Measurements from ENCODE around the gene EYA2.

Gene EYA2

DNA sequence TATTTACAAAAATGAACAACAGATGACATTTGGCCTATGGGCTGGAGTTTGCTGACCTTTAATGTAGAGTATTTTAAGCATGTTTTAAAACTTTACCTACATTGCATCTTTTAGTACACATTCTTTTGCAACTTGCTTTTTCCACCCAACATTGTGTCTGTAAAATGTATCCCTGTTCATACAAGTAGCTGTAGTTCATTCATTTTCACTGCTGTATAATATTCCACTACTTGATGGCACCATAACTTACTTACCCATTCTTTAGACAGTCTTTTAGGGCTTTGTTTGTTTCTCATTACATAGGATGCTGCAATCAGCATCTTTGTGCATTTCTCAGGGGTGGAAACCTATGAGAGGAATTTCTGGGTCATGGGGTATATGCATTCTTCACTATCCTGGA lies 115.1 kb downstream of the EYA2 start:
- TF ChIP-seq ZNF274 (IDR thresholded peaks at IDR 0.05; ENCODE audit: low read depth, low read length): no peak
- no peak for TF ChIP-seq YY1 (IDR thresholded peaks at IDR 0.05; ENCODE audit: insufficient read depth, insufficient read length)
- TF ChIP-seq SUZ12 (IDR thresholded peaks at IDR 0.05; ENCODE audit: extremely low read depth, insufficient read depth, insufficient read length): no peak
- no peaks in the 10 kb centered on the region for H3K27me3 ChIP-seq (ENCODE audit: insufficient read depth, insufficient read length)
- H3K36me3 ChIP-seq (ENCODE audit: insufficient read depth, insufficient read length, low read length): no peaks in the 10 kb centered on the region
- no peak overlapping the region for H3K9ac ChIP-seq (ENCODE audit: insufficient read length, low read depth)
- DNase-seq (ENCODE audit: low read depth, low spot score): no peak
- no peak overlapping the region for H3K4me3 ChIP-seq (ENCODE audit: insufficient read length, low read depth)
- no peaks in the 10 kb centered on the region for H3K9me3 ChIP-seq (ENCODE audit: insufficient read depth, low read length)
- no peaks in the 10 kb centered on the region for H3K4me1 ChIP-seq (ENCODE audit: insufficient read depth, insufficient read length)

DNA sequence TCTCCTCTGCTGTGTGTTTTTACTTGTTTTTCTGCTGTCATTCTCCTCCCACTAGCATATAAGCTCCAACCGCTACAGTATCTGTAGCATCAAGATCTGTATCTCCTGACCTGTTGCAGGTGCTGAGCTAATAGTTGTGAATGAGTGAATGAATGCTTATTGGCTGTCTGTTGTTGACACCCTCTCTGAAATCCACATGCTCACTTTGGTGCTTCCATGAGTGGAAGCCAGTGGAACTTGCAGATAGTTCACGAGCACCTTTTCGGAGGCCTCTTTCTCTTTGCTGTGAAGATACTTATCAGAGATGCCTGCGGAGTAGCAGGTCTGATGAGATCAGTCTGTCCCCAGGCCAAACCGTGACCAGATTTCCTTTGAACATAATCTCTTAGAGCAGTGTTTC lies 117.3 kb downstream of the EYA2 start:
- H3K4me1 ChIP-seq (ENCODE audit: insufficient read depth, insufficient read length): no peaks in the 10 kb centered on the region
- H3K4me3 ChIP-seq (ENCODE audit: insufficient read length, low read depth): no peak overlapping the region
- no peak for DNase-seq (ENCODE audit: low read depth, low spot score)
- no peaks in the 10 kb centered on the region for H3K9me3 ChIP-seq (ENCODE audit: insufficient read depth, low read length)
- no peaks in the 10 kb centered on the region for H3K27me3 ChIP-seq (ENCODE audit: insufficient read depth, insufficient read length)
- TF ChIP-seq SUZ12 (IDR thresholded peaks at IDR 0.05; ENCODE audit: extremely low read depth, insufficient read depth, insufficient read length): no peak
- no peak for TF ChIP-seq ZNF274 (IDR thresholded peaks at IDR 0.05; ENCODE audit: low read depth, low read length)
- no peak for TF ChIP-seq YY1 (IDR thresholded peaks at IDR 0.05; ENCODE audit: insufficient read depth, insufficient read length)
- H3K9ac ChIP-seq (ENCODE audit: insufficient read length, low read depth): no peak overlapping the region
- no peaks in the 10 kb centered on the region for H3K36me3 ChIP-seq (ENCODE audit: insufficient read depth, insufficient read length, low read length)

DNA sequence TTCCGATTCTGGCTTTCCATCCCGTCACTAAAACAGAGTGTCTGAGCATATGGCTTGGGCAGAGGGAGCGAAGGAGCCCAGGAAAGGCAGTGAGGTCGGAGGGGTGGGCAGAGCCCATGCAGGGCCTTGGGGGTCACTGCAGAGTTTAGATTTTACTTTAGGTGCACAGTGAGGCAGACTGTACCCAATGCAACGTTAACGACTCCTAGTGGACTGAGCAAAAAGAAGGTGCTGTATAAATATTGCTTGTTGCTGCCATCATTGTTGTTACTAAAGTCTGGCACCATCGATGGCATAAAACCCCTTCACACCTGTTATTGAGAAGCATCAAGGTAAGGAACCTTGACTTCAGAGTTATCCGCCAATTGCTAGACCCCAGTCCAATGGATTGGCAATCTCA lies 119.0 kb downstream of the EYA2 start:
- TF ChIP-seq YY1 (IDR thresholded peaks at IDR 0.05; ENCODE audit: insufficient read depth, insufficient read length): no peak
- TF ChIP-seq SUZ12 (IDR thresholded peaks at IDR 0.05; ENCODE audit: extremely low read depth, insufficient read depth, insufficient read length): no peak
- TF ChIP-seq ZNF274 (IDR thresholded peaks at IDR 0.05; ENCODE audit: low read depth, low read length): no peak
- H3K4me3 ChIP-seq (ENCODE audit: insufficient read length, low read depth): no peak overlapping the region
- no peak for DNase-seq (ENCODE audit: low read depth, low spot score)
- H3K4me1 ChIP-seq (ENCODE audit: insufficient read depth, insufficient read length): no peaks in the 10 kb centered on the region
- no peaks in the 10 kb centered on the region for H3K27me3 ChIP-seq (ENCODE audit: insufficient read depth, insufficient read length)
- H3K9me3 ChIP-seq (ENCODE audit: insufficient read depth, low read length): no peaks in the 10 kb centered on the region
- H3K9ac ChIP-seq (ENCODE audit: insufficient read length, low read depth): no peak overlapping the region
- no peaks in the 10 kb centered on the region for H3K36me3 ChIP-seq (ENCODE audit: insufficient read depth, insufficient read length, low read length)

DNA sequence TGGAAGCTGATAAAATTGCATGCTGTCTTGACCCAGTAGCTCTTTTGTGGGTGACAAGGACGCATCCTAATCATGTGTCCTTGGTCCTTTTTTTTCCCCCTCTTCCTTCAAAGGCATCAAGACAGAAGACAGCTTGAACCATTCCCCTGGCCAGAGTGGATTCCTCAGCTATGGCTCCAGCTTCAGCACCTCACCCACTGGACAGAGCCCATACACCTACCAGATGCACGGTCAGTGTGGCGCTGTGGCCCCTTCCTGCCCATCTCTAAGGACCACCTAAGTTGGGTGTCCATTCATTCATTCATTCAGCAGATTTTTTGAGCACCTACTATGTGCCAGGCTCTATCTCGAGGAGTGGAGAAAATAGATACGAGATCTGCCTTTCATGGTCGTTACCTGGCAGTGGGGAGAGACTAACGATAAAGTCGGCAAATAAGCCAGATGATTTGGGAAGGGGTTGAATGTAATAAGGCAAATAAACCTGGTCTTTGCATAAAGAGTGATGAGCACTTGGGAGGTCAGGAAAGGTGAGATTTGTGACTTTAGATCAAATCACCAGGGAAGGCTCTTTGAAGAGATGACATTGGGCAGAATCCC lies 121.5 kb downstream of the EYA2 start:
- Histone ChIP-seq H3K9me3 (ENCODE audit: insufficient read depth, low read length) (no peaks in the 10 kb centered on the region), H3K4me3 (ENCODE audit: insufficient read length, low read depth) (no peak overlapping the region), H3K4me1 (ENCODE audit: insufficient read depth, insufficient read length) (peaks cover 3% of the 10 kb centered on the region), H3K36me3 (ENCODE audit: insufficient read depth, insufficient read length, low read length) (no peaks in the 10 kb centered on the region), H3K27me3 (ENCODE audit: insufficient read depth, insufficient read length) (no peaks in the 10 kb centered on the region), H3K9ac (ENCODE audit: insufficient read length, low read depth) (no peak overlapping the region)
- TF ChIP-seq YY1 (IDR thresholded peaks at IDR 0.05; ENCODE audit: insufficient read depth, insufficient read length) (no peak), ZNF274 (IDR thresholded peaks at IDR 0.05; ENCODE audit: low read depth, low read length) (no peak)
- DNase-seq (ENCODE audit: low read depth, low spot score): no peak

DNA sequence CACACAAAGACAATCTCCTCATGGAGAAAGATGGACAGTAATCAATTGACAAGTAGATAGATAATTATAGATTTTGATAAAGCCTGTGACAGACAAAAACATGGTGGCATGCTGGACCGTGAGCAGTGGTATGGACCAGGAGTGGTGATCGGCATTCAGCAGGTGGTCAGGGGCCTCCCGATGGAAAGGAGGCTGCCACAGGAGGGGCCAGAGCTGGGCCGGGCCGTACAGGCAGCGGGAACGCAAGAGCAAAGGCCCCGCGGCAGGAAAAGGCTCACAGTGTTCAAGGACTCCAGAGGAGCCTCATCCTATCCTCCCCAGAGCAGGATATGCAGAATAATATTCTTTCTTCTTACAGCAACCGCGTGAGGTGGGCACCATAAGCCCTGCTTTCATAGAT lies 123.7 kb downstream of the EYA2 start:
- Histone ChIP-seq H3K36me3 (ENCODE audit: insufficient read depth, insufficient read length, low read length) (no peaks in the 10 kb centered on the region), H3K4me1 (ENCODE audit: insufficient read depth, insufficient read length) (peaks cover 3% of the 10 kb centered on the region), H3K4me3 (ENCODE audit: insufficient read length, low read depth) (no peak overlapping the region), H3K9me3 (ENCODE audit: insufficient read depth, low read length) (no peaks in the 10 kb centered on the region), H3K27me3 (ENCODE audit: insufficient read depth, insufficient read length) (no peaks in the 10 kb centered on the region), H3K9ac (ENCODE audit: insufficient read length, low read depth) (no peak overlapping the region)
- DNase-seq (ENCODE audit: low read depth, low spot score): no peak
- TF ChIP-seq YY1 (IDR thresholded peaks at IDR 0.05; ENCODE audit: insufficient read depth, insufficient read length) (no peak), SUZ12 (IDR thresholded peaks at IDR 0.05; ENCODE audit: extremely low read depth, insufficient read depth, insufficient read length) (no peak), ZNF274 (IDR thresholded peaks at IDR 0.05; ENCODE audit: low read depth, low read length) (no peak)

DNA sequence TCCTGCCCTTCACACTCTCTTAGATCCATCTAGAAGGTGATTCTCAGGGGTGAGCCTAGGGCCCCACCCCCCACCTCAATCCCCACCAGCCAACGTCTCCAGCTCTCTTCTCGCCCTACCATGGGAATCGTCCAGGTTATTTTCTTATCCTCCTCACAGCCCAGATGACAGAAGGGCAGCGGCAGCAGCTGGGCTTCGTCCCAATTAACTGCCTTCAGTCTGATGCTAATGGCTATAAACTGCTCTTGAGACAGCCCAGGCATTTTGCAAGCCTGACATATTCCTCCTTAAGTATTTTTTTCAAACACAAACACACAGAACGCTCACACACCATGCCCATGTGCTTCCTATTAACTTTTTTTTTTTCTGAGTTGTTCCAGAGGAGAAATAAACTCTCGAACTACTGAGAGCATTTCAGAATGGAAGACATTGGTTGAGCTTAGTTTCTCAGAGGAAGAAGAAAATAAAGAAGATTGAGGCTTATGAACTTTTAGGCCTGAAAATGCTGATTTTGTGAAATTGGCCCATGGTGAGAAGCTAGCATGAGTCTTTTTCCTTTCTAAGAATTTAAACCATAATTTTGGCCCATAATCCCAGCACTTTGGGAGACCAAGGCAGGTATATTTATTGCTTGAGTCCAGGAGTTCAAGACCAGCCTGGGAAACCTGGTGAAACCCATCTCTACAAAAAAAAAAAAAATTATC lies 124.6 kb downstream of the EYA2 start:
- peak; percentile 23 for DNase-seq (ENCODE audit: low read depth, low spot score)
- Histone ChIP-seq H3K36me3 (ENCODE audit: insufficient read depth, insufficient read length, low read length) (no peaks in the 10 kb centered on the region), H3K9ac (ENCODE audit: insufficient read length, low read depth) (no peak overlapping the region), H3K9me3 (ENCODE audit: insufficient read depth, low read length) (no peaks in the 10 kb centered on the region), H3K4me3 (ENCODE audit: insufficient read length, low read depth) (no peak overlapping the region), H3K4me1 (ENCODE audit: insufficient read depth, insufficient read length) (peaks cover 3% of the 10 kb centered on the region), H3K27me3 (ENCODE audit: insufficient read depth, insufficient read length) (no peaks in the 10 kb centered on the region)
- TF ChIP-seq SUZ12 (IDR thresholded peaks at IDR 0.05; ENCODE audit: extremely low read depth, insufficient read depth, insufficient read length) (no peak), YY1 (IDR thresholded peaks at IDR 0.05; ENCODE audit: insufficient read depth, insufficient read length) (no peak)

DNA sequence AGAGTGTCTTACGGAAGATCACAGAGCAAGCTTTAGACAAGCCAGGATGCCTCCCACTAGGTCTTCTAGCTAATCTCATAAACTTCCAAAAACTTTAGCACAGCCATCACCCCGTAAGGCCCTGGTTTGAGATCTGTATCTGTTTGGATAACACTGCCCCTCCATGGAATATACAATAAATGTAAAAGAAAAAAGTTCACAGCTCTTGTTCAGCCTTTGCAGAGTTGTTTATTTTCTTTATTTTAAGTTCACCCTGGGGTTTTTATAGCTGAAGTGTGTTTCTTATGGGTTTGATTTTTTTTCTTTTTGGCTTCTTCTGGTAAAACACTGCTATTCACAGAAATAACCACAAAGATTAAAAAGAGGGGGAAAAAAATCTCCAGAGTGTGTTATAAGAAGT lies 125.6 kb downstream of the EYA2 start:
- Histone ChIP-seq H3K4me1 (ENCODE audit: insufficient read depth, insufficient read length) (peaks cover 3% of the 10 kb centered on the region), H3K4me3 (ENCODE audit: insufficient read length, low read depth) (no peak overlapping the region), H3K27me3 (ENCODE audit: insufficient read depth, insufficient read length) (no peaks in the 10 kb centered on the region), H3K9me3 (ENCODE audit: insufficient read depth, low read length) (no peaks in the 10 kb centered on the region), H3K9ac (ENCODE audit: insufficient read length, low read depth) (no peak overlapping the region), H3K36me3 (ENCODE audit: insufficient read depth, insufficient read length, low read length) (no peaks in the 10 kb centered on the region)
- no peak for TF ChIP-seq ZNF274 (IDR thresholded peaks at IDR 0.05; ENCODE audit: low read depth, low read length)
- no peak for TF ChIP-seq SUZ12 (IDR thresholded peaks at IDR 0.05; ENCODE audit: extremely low read depth, insufficient read depth, insufficient read length)
- no peak for TF ChIP-seq YY1 (IDR thresholded peaks at IDR 0.05; ENCODE audit: insufficient read depth, insufficient read length)
- DNase-seq (ENCODE audit: low read depth, low spot score): no peak
